ENCODE measurements around the gene MUSTN1. TPM values are rescaled to one million over a fixed set of nuclear protein-coding genes. Genes with fewer than 3 reads are reported as not detected.

The MUSTN1 gene
- total and polyA plus RNA-seq, 2 of the 13 experiments (the other 11 are each of a cell fraction or from before 2014, with no cell fraction given) = 0.84 to 1.4 TPM

- TF ChIP-seq ZNF441 (CRISPR knock-in tag; IDR thresholded peaks at IDR 0.05; ENCODE audit: borderline replicate concordance) = no peak; the same call in 1 of the 2 replicates
- TF ChIP-seq ZNF143 (CRISPR knock-in tag; IDR thresholded peaks at IDR 0.05) = no peak
- no peak for TF ChIP-seq ZNF207 (IDR thresholded peaks at IDR 0.05; ENCODE audit: borderline replicate concordance)
- no peak for TF ChIP-seq ZBTB1 (CRISPR knock-in tag; IDR thresholded peaks at IDR 0.05; ENCODE audit: borderline replicate concordance)
- TF ChIP-seq ZNF296 (CRISPR knock-in tag; conservative IDR thresholded peaks at IDR 0.05) = no peak
- TF ChIP-seq TOE1 (CRISPR knock-in tag; IDR thresholded peaks at IDR 0.05) = no peak
- TF ChIP-seq ZNF20 (CRISPR knock-in tag; IDR thresholded peaks at IDR 0.05) = no peak
- no peak for TF ChIP-seq PBX3 (CRISPR knock-in tag; IDR thresholded peaks at IDR 0.05; ENCODE audit: borderline replicate concordance)
- TF ChIP-seq, protein P1, sequence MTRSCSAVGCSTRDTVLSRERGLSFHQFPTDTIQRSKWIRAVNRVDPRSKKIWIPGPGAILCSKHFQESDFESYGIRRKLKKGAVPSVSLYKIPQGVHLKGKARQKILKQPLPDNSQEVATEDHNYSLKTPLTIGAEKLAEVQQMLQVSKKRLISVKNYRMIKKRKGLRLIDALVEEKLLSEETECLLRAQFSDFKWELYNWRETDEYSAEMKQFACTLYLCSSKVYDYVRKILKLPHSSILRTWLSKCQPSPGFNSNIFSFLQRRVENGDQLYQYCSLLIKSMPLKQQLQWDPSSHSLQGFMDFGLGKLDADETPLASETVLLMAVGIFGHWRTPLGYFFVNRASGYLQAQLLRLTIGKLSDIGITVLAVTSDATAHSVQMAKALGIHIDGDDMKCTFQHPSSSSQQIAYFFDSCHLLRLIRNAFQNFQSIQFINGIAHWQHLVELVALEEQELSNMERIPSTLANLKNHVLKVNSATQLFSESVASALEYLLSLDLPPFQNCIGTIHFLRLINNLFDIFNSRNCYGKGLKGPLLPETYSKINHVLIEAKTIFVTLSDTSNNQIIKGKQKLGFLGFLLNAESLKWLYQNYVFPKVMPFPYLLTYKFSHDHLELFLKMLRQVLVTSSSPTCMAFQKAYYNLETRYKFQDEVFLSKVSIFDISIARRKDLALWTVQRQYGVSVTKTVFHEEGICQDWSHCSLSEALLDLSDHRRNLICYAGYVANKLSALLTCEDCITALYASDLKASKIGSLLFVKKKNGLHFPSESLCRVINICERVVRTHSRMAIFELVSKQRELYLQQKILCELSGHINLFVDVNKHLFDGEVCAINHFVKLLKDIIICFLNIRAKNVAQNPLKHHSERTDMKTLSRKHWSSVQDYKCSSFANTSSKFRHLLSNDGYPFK (CRISPR knock-in tag; IDR thresholded peaks at IDR 0.05; ENCODE audit: borderline replicate concordance) = 0 out of 2 replicates have a peak, but pooled peaks have one; percentile 0
- TF ChIP-seq, protein P2, sequence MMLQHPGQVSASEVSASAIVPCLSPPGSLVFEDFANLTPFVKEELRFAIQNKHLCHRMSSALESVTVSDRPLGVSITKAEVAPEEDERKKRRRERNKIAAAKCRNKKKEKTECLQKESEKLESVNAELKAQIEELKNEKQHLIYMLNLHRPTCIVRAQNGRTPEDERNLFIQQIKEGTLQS (CRISPR knock-in tag; IDR thresholded peaks at IDR 0.05) = no peak
- no peak for TF ChIP-seq NR2F6 (IDR thresholded peaks at IDR 0.05)
- TF ChIP-seq NR2F6 (CRISPR knock-in tag; IDR thresholded peaks at IDR 0.05) = 0 out of 2 replicates have a peak, but pooled peaks have one; percentile 24
- no peak for TF ChIP-seq JARID2 (CRISPR knock-in tag; IDR thresholded peaks at IDR 0.05; ENCODE audit: insufficient replicate concordance)
- no peak for TF ChIP-seq LCORL (IDR thresholded peaks at IDR 0.05)
- peak; percentile 16; the same call in 1 of the 2 replicates for TF ChIP-seq LCORL (CRISPR knock-in tag; IDR thresholded peaks at IDR 0.05)
- TF ChIP-seq IKZF5 (CRISPR knock-in tag; IDR thresholded peaks at IDR 0.05) = peak; percentile 10; the same call in 1 of the 2 replicates
- TF ChIP-seq IRF2 (CRISPR knock-in tag; IDR thresholded peaks at IDR 0.05) = peak; percentile 46; the same call in 1 of the 2 replicates
- TF ChIP-seq, protein P3, sequence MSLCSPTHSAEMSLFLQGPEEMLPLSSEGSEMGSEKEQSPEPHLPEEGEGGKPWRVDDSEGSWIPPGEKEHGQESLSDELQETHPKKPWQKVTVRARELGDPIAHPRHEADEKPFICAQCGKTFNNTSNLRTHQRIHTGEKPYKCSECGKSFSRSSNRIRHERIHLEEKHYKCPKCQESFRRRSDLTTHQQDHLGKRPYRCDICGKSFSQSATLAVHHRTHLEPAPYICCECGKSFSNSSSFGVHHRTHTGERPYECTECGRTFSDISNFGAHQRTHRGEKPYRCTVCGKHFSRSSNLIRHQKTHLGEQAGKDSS (CRISPR knock-in tag; IDR thresholded peaks at IDR 0.05; ENCODE audit: borderline replicate concordance, low read depth) = peak; percentile 6; the same call in 1 of the 2 replicates
- TF ChIP-seq, protein P4, sequence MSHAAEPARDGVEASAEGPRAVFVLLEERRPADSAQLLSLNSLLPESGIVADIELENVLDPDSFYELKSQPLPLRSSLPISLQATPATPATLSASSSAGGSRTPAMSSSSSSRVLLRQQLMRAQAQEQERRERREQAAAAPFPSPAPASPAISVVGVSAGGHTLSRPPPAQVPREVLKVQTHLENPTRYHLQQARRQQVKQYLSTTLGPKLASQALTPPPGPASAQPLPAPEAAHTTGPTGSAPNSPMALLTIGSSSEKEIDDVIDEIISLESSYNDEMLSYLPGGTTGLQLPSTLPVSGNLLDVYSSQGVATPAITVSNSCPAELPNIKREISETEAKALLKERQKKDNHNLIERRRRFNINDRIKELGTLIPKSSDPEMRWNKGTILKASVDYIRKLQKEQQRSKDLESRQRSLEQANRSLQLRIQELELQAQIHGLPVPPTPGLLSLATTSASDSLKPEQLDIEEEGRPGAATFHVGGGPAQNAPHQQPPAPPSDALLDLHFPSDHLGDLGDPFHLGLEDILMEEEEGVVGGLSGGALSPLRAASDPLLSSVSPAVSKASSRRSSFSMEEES (CRISPR knock-in tag; IDR thresholded peaks at IDR 0.05) = no peak
These were observed 40.9 kb downstream of the MUSTN1 start (continued) for GRCh38 chr3:52793702-52794611.
